HFFc6 (cell line): ENCODE measurements around the gene UMODL1. TPM values are rescaled to one million over a fixed set of nuclear protein-coding genes. Genes with fewer than 3 reads are reported as not detected.

Experiments used
- DNase-seq: peaks from one replicate; pipeline ENCODE4 v3.0.0-alpha.2; 2018
- H3K27ac Mint-ChIP-seq: 2 replicates; pipeline ENCODE4 v1.8.0; 2020; ENCODE audit warnings: mild to moderate bottlenecking, mixed read lengths
- H3K27me3 Mint-ChIP-seq: 2 replicates; pipeline ENCODE4 v1.8.0; 2021; ENCODE audit warnings: mild to moderate bottlenecking, moderate library complexity, mixed read lengths; ENCODE audit not compliant: insufficient read depth
- H3K36me3 Mint-ChIP-seq: 2 replicates; pipeline ENCODE4 v1.8.0; 2021; ENCODE audit warnings: low read depth, mixed read lengths
- H3K4me1 Mint-ChIP-seq: 2 replicates; pipeline ENCODE4 v1.8.0; 2020; ENCODE audit warnings: low read depth, mixed read lengths
- H3K4me3 Mint-ChIP-seq: 2 replicates; pipeline ENCODE4 v1.8.0; 2020; ENCODE audit warnings: mild to moderate bottlenecking, moderate library complexity, mixed read lengths
- H3K9me3 Mint-ChIP-seq: 2 replicates; pipeline ENCODE4 v1.8.0; 2020; ENCODE audit warnings: mild to moderate bottlenecking, mixed read lengths
- CTCF ChIP-seq: fragments of 200-600 bp; sonication (generic); IDR thresholded peaks from 2 replicates; pipeline ENCODE4 v1.5.0; 2021; ENCODE audit warnings: antibody characterized with exemption, mild to moderate bottlenecking
- total RNA-seq, 6 experiments: library from RNA; stranded (reverse); fragmentation: NEBNext Ultra II Directional; extraction: Animal tissue kit (Norgen Biotek cat#: 25700); gene quantifications; 2 replicates in 1 of 6; 3 replicates in 5 of 6; pipeline ENCODE4 v1.2.3, GENCODE V29; 2021

The UMODL1 gene
- total RNA-seq, 6 experiments from 2014 or later = not detected

GRCh38 chr21:42145569-42146272, 74.6 kb downstream of the UMODL1 start:
- no peak overlapping the region for H3K4me3 Mint-ChIP-seq
- no peaks in the 10 kb centered on the region for H3K4me1 Mint-ChIP-seq
- peak; percentile 94 for TF ChIP-seq CTCF
- peak; percentile 43 for DNase-seq
- H3K36me3 Mint-ChIP-seq = no peaks in the 10 kb centered on the region
- no peak overlapping the region for H3K27ac Mint-ChIP-seq
- peaks cover 35% of the 10 kb centered on the region for H3K27me3 Mint-ChIP-seq
- H3K9me3 Mint-ChIP-seq = no peaks in the 10 kb centered on the region

GRCh38 chr21:42146273-42146805, 75.2 kb downstream of the UMODL1 start:
- H3K27ac Mint-ChIP-seq = no peak overlapping the region
- H3K27me3 Mint-ChIP-seq = peaks cover 34% of the 10 kb centered on the region
- H3K4me3 Mint-ChIP-seq = no peak overlapping the region
- DNase-seq = no peak
- H3K9me3 Mint-ChIP-seq = no peaks in the 10 kb centered on the region
- no peaks in the 10 kb centered on the region for H3K36me3 Mint-ChIP-seq
- TF ChIP-seq CTCF = no peak
- H3K4me1 Mint-ChIP-seq = no peaks in the 10 kb centered on the region

- H3K36me3 Mint-ChIP-seq = no peaks in the 10 kb centered on the region
- no peak for TF ChIP-seq CTCF
- DNase-seq = no peak
- H3K4me3 Mint-ChIP-seq = no peak overlapping the region
- H3K27me3 Mint-ChIP-seq = peaks cover 35% of the 10 kb centered on the region
- no peak overlapping the region for H3K27ac Mint-ChIP-seq
- H3K4me1 Mint-ChIP-seq = no peaks in the 10 kb centered on the region
- H3K9me3 Mint-ChIP-seq = no peaks in the 10 kb centered on the region
Observed at GRCh38 chr21:42146821-42147220, 75.7 kb downstream of the UMODL1 start.

GRCh38 chr21:42147386-42148020, 76.4 kb downstream of the UMODL1 start:
- no peak overlapping the region for H3K4me3 Mint-ChIP-seq
- H3K36me3 Mint-ChIP-seq = no peaks in the 10 kb centered on the region
- H3K4me1 Mint-ChIP-seq = no peaks in the 10 kb centered on the region
- no peaks in the 10 kb centered on the region for H3K9me3 Mint-ChIP-seq
- peaks cover 35% of the 10 kb centered on the region for H3K27me3 Mint-ChIP-seq
- no peak for TF ChIP-seq CTCF
- no peak overlapping the region for H3K27ac Mint-ChIP-seq
- DNase-seq = no peak

GRCh38 chr21:42148097-42148496, 77.0 kb downstream of the UMODL1 start:
- no peaks in the 10 kb centered on the region for H3K9me3 Mint-ChIP-seq
- no peak for DNase-seq
- H3K27me3 Mint-ChIP-seq = peaks cover 33% of the 10 kb centered on the region
- TF ChIP-seq CTCF = no peak
- H3K4me3 Mint-ChIP-seq = no peak overlapping the region
- H3K27ac Mint-ChIP-seq = no peak overlapping the region
- no peaks in the 10 kb centered on the region for H3K36me3 Mint-ChIP-seq
- no peaks in the 10 kb centered on the region for H3K4me1 Mint-ChIP-seq
